Lung (tissue), 12 donors: ENCODE data around the gene CHEK1. TPM values are rescaled to one million over a fixed set of nuclear protein-coding genes. Genes with fewer than 3 reads are reported as not detected.

Source experiments
- ATAC-seq: fragments of 200-7000 bp; cut with Tn5 transposase; one replicate; pipeline ENCODE4 v1.9.1; 2020; ENCODE audit warnings: moderate number of reproducible peaks; ENCODE audit not compliant: insufficient read depth, low FRiP score
- DNase-seq, 3 donors: peaks; one replicate each; pipeline ENCODE4 v3.0.0-alpha.2; 2013 to 2017
- H3K27ac ChIP-seq, 2 donors: one replicate each; pipeline ENCODE4 v1.5.1; 2013; ENCODE audit warnings: mild to moderate bottlenecking in 2 of 2, moderate library complexity in 2 of 2, control low read depth in 1 of 2, inconsistent platforms in 1 of 2, low read depth in 1 of 2, low read length in 1 of 2
- H3K27me3 ChIP-seq, 3 donors: one replicate each; pipeline ENCODE4 v1.5.1; 2013; ENCODE audit warnings: low read length in 2 of 3; ENCODE audit not compliant: control insufficient read depth in 3 of 3, insufficient read depth in 3 of 3
- H3K36me3 ChIP-seq, 4 donors: one replicate each; pipeline ENCODE4 v1.5.1; 2013; ENCODE audit warnings: low read length in 4 of 4, mild to moderate bottlenecking in 1 of 4, moderate library complexity in 1 of 4; ENCODE audit not compliant: control insufficient read depth in 4 of 4, insufficient read depth in 4 of 4
- H3K4me1 ChIP-seq, 5 donors: one replicate each; pipeline ENCODE4 v1.5.1; 2013; ENCODE audit warnings: low read length in 5 of 5, mild to moderate bottlenecking in 2 of 5, moderate library complexity in 1 of 5; ENCODE audit not compliant: control insufficient read depth in 5 of 5, insufficient read depth in 5 of 5
- H3K4me3 ChIP-seq: one replicate; pipeline ENCODE4 v1.5.1; 2013; ENCODE audit warnings: mild to moderate bottlenecking, control low read depth, moderate library complexity
- H3K9ac ChIP-seq, 2 donors: one replicate each; pipeline ENCODE4 v1.5.1; 2013; ENCODE audit warnings: low read length in 2 of 2, control low read depth in 1 of 2; ENCODE audit not compliant: insufficient read depth in 1 of 2
- H3K9me3 ChIP-seq, 4 donors: one replicate each; pipeline ENCODE4 v1.5.1; 2013; ENCODE audit warnings: low read length in 3 of 4, mild to moderate bottlenecking in 1 of 4, moderate library complexity in 1 of 4; ENCODE audit not compliant: control insufficient read depth in 4 of 4, insufficient read depth in 3 of 4
- WGBS, 2 donors: extraction: QIAGEN DNeasy Blood & Tissue Kit; methylation state at CpG; one replicate each; pipeline ENCODE4 v1.1.7; 2013; 5-methylcytosine and 5-hydroxymethylcytosine counted together
- polyA plus RNA-seq, 2 donors: library from polyadenylated mRNA; stranded (reverse); fragments of 200-250 nt; gene quantifications; one replicate each; pipeline ENCODE4 v1.2.1, GENCODE V29; 2013
- total RNA-seq, 2 donors: library from RNA; depleted of rRNA in 1 of 2; stranded (reverse); fragments of >200 nt in 1 of 2; gene quantifications; one replicate each; pipeline ENCODE4 v1.2.1, GENCODE V29; 2014 to 2021
- TF ChIP-seq, protein P1 (sequence below): IDR thresholded peaks from 2 replicates; pipeline ENCODE4 v1.5.1; 2012; ENCODE audit warnings: mild to moderate bottlenecking; ENCODE audit errors: control extremely low read depth, extremely low read depth
- donor health status: control.
- donor health status: control.
- donor health status: Bipolar disorder and iron deficiency.
- donor health status: healthy.
- donor health status: DM: yes; HTN: yes; CAD: no.

CHEK1 gene
- total and polyA plus RNA-seq, 4 donors: 2.3 to 6.4 (median 4.1) TPM

DNA sequence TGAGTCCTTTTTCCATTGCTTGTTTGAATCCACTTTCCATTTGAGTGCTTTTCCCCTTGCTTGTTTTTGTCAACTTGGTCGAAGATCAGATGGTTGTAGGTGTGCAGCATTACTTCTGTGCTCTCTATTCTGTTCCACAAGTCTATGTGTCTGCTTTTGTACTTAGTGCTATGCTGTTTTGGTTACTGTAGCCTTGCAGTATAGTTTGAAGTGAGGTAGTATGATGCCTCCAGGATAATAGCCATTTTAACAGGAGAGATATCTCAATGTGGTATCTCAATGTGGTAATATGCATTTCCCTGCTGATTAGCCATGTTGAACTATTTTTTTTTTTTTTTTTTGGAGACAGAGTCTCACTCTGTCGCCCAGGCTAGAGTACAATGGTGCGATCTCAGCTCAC is 38.9 kb downstream of the CHEK1 start:
- Histone ChIP-seq H3K4me1 (no peaks in the 10 kb centered on the region), H3K4me3 (no peak overlapping the region), H3K9ac (no peak overlapping the region), H3K27ac (no peak overlapping the region), H3K9me3 (peaks cover 0 to 5% (median 2%) of the 10 kb centered on the region in 4 donors), H3K36me3 (peaks cover 0 to 2% (median 0%) of the 10 kb centered on the region in 4 donors), H3K27me3 (no peaks in the 10 kb centered on the region)
- DNase-seq (no peak), ATAC-seq (no peak)
- TF ChIP-seq, protein P1, sequence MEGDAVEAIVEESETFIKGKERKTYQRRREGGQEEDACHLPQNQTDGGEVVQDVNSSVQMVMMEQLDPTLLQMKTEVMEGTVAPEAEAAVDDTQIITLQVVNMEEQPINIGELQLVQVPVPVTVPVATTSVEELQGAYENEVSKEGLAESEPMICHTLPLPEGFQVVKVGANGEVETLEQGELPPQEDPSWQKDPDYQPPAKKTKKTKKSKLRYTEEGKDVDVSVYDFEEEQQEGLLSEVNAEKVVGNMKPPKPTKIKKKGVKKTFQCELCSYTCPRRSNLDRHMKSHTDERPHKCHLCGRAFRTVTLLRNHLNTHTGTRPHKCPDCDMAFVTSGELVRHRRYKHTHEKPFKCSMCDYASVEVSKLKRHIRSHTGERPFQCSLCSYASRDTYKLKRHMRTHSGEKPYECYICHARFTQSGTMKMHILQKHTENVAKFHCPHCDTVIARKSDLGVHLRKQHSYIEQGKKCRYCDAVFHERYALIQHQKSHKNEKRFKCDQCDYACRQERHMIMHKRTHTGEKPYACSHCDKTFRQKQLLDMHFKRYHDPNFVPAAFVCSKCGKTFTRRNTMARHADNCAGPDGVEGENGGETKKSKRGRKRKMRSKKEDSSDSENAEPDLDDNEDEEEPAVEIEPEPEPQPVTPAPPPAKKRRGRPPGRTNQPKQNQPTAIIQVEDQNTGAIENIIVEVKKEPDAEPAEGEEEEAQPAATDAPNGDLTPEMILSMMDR: no peak
- WGBS, 2 donors: 98 to 100% methylated on average over 2 to 3 of the region's 3 CpGs

DNA sequence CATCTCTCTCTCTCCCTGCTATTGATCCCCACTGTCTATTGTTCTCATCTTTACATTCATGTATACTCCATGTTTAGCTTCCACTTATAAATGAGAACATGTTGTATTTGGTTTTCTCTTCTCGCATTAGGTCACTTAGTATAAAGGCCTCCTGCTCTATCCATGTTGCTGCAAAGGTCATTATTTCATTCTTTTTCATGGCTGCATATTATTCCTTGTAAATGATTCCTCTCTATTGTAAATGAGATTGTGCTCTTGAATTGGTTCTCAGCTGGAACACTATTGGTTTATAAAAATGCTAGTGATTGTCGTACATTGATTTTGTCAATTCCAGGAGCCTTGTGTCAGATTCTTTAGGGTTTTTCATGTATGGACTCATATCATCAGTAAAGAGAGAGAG is 42.2 kb downstream of the CHEK1 start:
- Histone ChIP-seq H3K27me3 (no peaks in the 10 kb centered on the region), H3K9me3 (peaks cover 0 to 5% (median 2%) of the 10 kb centered on the region in 4 donors), H3K36me3 (peaks cover 0 to 2% (median 0%) of the 10 kb centered on the region in 4 donors), H3K27ac (no peak overlapping the region), H3K9ac (no peak overlapping the region), H3K4me3 (no peak overlapping the region), H3K4me1 (no peaks in the 10 kb centered on the region)
- DNase-seq (no peak), ATAC-seq (no peak)
- TF ChIP-seq, protein P1: no peak
- WGBS, 2 donors: 95 to 97% methylated on average over 2 of the region's 2 CpGs

DNA sequence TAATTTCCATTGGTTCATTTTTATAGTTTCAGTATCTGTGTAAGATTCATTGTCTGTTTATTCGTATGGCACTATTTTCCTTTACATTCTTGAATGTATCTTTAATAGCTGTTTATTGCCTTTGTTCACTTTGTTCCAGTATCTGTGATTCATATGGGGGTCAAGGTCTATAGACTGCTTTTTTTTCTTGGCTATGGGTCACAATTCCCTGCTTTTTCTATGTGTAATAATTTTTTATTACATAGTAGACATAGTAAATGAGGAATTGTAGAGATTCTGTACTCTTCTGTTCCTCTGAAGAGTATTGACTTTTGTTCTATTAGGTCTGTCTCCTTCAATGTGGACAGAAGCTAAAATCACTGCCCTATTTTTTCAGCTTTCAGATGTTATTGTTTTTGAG is 45.2 kb downstream of the CHEK1 start:
- Histone ChIP-seq H3K9ac (no peak overlapping the region), H3K9me3 (peaks cover 0 to 3% (median 0%) of the 10 kb centered on the region in 4 donors), H3K36me3 (peaks cover 0 to 2% (median 1%) of the 10 kb centered on the region in 4 donors), H3K27me3 (no peaks in the 10 kb centered on the region), H3K27ac (no peak overlapping the region), H3K4me1 (no peaks in the 10 kb centered on the region), H3K4me3 (no peak overlapping the region)
- TF ChIP-seq, protein P1: no peak
- no peak for DNase-seq
- WGBS, 2 donors: 91 to 97% methylated on average over 1 of the region's 1 CpG
- no peak for ATAC-seq

DNA sequence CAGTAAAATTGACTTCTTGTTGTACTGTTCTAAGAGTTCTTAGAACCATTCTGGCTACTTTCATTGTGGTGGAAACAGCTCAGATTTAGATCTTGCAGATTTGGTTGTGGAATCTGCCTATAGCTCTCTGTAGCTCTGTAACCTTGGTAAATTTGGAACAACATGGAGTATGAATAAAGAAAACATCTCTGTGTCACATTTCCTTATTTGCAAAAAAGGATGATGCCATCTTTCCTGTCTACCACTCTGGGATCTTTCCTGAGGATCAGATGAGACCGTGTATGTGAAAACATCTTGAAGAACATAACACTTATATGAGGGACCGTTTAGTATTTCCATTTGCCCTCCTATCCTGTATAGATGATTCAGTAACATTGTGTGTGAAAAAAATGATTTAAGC is 46.6 kb downstream of the CHEK1 start:
- Histone ChIP-seq H3K4me1 (no peaks in the 10 kb centered on the region), H3K9me3 (no peaks in the 10 kb centered on the region), H3K27ac (no peak overlapping the region), H3K36me3 (peaks cover 0 to 4% (median 2%) of the 10 kb centered on the region in 4 donors), H3K27me3 (no peaks in the 10 kb centered on the region), H3K9ac (no peak overlapping the region), H3K4me3 (no peak overlapping the region)
- DNase-seq: no peak
- ATAC-seq: no peak
- 77 to 82% methylated on average over 2 of the region's 2 CpGs for WGBS, 2 donors
- TF ChIP-seq, protein P1: no peak
